ENCODE data around the gene DAPP1.

DNA sequence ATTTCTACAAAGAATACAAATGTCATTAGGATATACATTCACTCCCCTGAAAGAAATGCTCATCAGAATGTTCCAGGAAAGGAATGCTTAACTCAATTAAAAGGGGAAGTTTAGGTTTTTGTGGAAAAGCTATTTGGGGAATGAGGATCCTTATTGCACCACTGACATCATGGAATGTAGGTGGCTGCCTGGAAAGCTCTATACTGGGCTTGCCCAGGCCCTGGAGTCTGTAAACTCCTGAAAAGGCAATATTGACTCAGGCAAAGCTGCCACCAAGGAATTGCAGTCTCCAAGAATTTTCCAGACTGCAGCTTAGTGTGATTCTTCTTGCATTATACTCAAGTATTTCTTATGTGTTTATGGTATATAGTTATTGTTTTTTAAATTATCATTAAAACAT is 15.7 kb downstream of the DAPP1 start:
- no peak for TF ChIP-seq POLR2A (IDR thresholded peaks at IDR 0.05; ENCODE audit: low read depth, low read length)
- TF ChIP-seq POLR2AphosphoS5 (IDR thresholded peaks at IDR 0.05; ENCODE audit: low read depth, low read length): no peak
